Naive thymus-derived CD8-positive, alpha-beta T cell (primary cell): Measurements from ENCODE around the gene SLIT1. TPM values are rescaled to one million over a fixed set of nuclear protein-coding genes. Genes with fewer than 3 reads are reported as not detected.
A peak's percentile ranks its signal among the peaks of the same experiment; 100 is the strongest.

ENCODE experiments used
- ATAC-seq, 2 donors: fragments of 150-1000 bp; cut with Tn5 transposase in 1 of 2; sonication (Bioruptor Pico), chemical (Tn5 transposase) in 1 of 2; 1 replicate in 1 of 2; 2 replicates in 1 of 2; pipeline ENCODE4 v1.10.0; 2021; ENCODE audit warnings: mild to moderate bottlenecking in 2 of 2, moderate library complexity in 2 of 2
- POLR2A ChIA-PET: fragments of 350-600 bp; sonication (Branson Sonifier 250); formaldehyde crosslinking; loops from one replicate; lab custom pipeline; 2021; ENCODE audit warnings: antibody characterized with exemption; lab: Charles Lee
- DNase-seq, 10 donors: peaks; one replicate each; pipeline versions ENCODE4 v3.0.0 to v3.0.0-alpha.2; 2020 to 2022
- H3K27ac Mint-ChIP-seq, 10 donors: one replicate each; pipeline ENCODE4 v1.8.0; 2020 to 2022; ENCODE audit warnings: mild to moderate bottlenecking in 10 of 10, mixed read lengths in 10 of 10, moderate library complexity in 4 of 10, inconsistent platforms in 1 of 10
- H3K27me3 Mint-ChIP-seq, 5 donors: one replicate each; pipeline ENCODE4 v1.8.0; 2021 to 2022; ENCODE audit warnings: mixed read lengths in 5 of 5
- H3K36me3 Mint-ChIP-seq, 3 donors: one replicate each; pipeline ENCODE4 v1.8.0; 2020 to 2022; ENCODE audit warnings: mixed read lengths in 3 of 3, mild to moderate bottlenecking in 2 of 3, inconsistent platforms in 1 of 3
- H3K4me1 Mint-ChIP-seq, 4 donors: one replicate each; pipeline ENCODE4 v1.8.0; 2021 to 2022; ENCODE audit warnings: mixed read lengths in 4 of 4
- H3K4me3 Mint-ChIP-seq, 10 donors: one replicate each; pipeline ENCODE4 v1.8.0; 2020 to 2022; ENCODE audit warnings: mild to moderate bottlenecking in 10 of 10, mixed read lengths in 10 of 10, moderate library complexity in 6 of 10, inconsistent platforms in 1 of 10
- H3K9me3 Mint-ChIP-seq, 9 donors: one replicate each; pipeline ENCODE4 v1.8.0; 2020 to 2022; ENCODE audit warnings: mixed read lengths in 9 of 9, mild to moderate bottlenecking in 3 of 9, inconsistent platforms in 1 of 9, moderate library complexity in 1 of 9
- polyA plus RNA-seq, 3 donors: library from polyadenylated mRNA; unstranded; fragments of 300-500 nt; fragmentation: Illumina TruSeq; gene quantifications; one replicate each; pipeline ENCODE4 v1.2.3, GENCODE V29; 2021
- total RNA-seq, 8 experiments: library from RNA in 2 of 8; stranded (reverse) in 2 of 8; gene quantifications; one replicate each; pipeline ENCODE4 v1.2.3 and lab custom pipeline; 2021 to 2026

Gene SLIT1
- total and polyA plus RNA-seq, 5 experiments from 2014 or later, result 0.05 to 0.26 (median 0.11) TPM; not detected in 2

DNA sequence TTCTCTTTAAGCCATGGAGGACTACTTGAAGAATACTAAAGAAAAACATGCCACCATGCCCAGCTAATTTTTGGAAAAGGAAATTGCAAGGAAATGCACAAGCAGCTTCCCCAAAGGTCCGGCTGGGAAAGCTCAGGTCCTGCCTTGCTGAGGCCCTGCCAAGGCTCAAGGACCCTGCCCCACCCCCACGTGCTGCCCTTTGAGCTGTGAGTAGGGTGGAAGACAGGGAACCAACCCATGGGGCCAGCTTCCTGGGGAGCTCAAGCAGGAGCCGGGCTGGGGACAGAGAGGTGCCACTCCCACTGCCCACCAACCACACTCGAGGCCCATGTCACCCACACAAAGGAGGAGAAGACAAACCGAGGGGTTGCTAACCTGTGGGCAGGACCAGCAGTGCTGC, 78.2 kb downstream of the SLIT1 start:
- H3K27ac Mint-ChIP-seq, result no peak overlapping the region
- ATAC-seq, result no peak
- peaks cover 0 to 14% (median 9%) of the 10 kb centered on the region in 5 donors for H3K27me3 Mint-ChIP-seq
- no peak for DNase-seq
- H3K9me3 Mint-ChIP-seq, result no peaks in the 10 kb centered on the region
- H3K4me1 Mint-ChIP-seq, result peaks cover 0 to 3% (median 0%) of the 10 kb centered on the region in 4 donors
- H3K36me3 Mint-ChIP-seq, result no peaks in the 10 kb centered on the region
- POLR2A ChIA-PET, result no interaction called here
- H3K4me3 Mint-ChIP-seq, result no peak overlapping the region

DNA sequence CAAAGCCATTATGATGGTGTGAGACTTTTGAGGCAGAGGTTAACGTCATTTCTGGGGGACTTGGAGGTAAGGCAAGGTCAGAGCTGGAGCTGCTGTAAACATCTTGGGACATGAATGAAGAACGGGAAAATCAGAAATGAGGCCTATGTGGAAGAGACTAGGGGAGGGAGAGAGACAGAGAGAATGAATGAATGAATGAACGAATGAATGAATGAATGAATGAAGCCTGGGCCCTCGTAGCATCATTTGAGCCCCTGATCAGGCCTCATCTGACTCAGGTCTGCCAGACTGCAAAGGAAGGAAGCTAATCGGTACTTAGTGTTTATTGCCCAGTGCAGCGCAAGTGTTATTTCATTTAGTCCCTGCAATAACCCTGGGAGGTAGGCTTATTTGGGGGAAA, 79.6 kb downstream of the SLIT1 start:
- no peak for DNase-seq
- POLR2A ChIA-PET, result no interaction called here
- no peaks in the 10 kb centered on the region for H3K9me3 Mint-ChIP-seq
- ATAC-seq, result no peak
- H3K27ac Mint-ChIP-seq, result peak overlapping the region in 1 of 10 donors; percentile 32
- H3K4me3 Mint-ChIP-seq, result no peak overlapping the region
- peaks cover 0 to 3% (median 0%) of the 10 kb centered on the region in 4 donors for H3K4me1 Mint-ChIP-seq
- peaks cover 0 to 10% (median 7%) of the 10 kb centered on the region in 5 donors for H3K27me3 Mint-ChIP-seq
- H3K36me3 Mint-ChIP-seq, result no peaks in the 10 kb centered on the region

DNA sequence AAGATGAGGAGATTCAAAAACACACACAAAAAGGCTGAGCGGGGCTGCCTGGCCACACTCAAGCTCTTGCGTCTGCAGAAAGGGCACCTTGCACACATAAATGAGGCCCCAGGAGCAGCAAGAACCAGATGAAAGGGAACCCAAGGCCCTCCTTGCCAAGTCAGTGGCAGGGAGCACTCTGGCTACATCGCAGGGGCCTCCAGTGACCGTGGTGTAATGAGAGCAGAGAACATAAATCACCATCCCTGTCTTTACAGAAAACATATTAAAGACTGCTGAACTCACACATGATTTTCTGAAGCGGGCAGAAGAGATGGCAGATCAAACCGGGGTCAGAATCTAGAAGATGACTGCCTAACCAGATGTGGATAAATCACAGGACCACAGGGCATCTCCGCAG, 80.5 kb downstream of the SLIT1 start:
- no peak overlapping the region for H3K27ac Mint-ChIP-seq
- no peaks in the 10 kb centered on the region for H3K36me3 Mint-ChIP-seq
- H3K4me3 Mint-ChIP-seq, result no peak overlapping the region
- H3K9me3 Mint-ChIP-seq, result no peaks in the 10 kb centered on the region
- peaks cover 0 to 12% (median 7%) of the 10 kb centered on the region in 5 donors for H3K27me3 Mint-ChIP-seq
- peaks cover 0 to 1% (median 0%) of the 10 kb centered on the region in 4 donors for H3K4me1 Mint-ChIP-seq
- POLR2A ChIA-PET, result no interaction called here
- ATAC-seq (no peak), DNase-seq (no peak)

DNA sequence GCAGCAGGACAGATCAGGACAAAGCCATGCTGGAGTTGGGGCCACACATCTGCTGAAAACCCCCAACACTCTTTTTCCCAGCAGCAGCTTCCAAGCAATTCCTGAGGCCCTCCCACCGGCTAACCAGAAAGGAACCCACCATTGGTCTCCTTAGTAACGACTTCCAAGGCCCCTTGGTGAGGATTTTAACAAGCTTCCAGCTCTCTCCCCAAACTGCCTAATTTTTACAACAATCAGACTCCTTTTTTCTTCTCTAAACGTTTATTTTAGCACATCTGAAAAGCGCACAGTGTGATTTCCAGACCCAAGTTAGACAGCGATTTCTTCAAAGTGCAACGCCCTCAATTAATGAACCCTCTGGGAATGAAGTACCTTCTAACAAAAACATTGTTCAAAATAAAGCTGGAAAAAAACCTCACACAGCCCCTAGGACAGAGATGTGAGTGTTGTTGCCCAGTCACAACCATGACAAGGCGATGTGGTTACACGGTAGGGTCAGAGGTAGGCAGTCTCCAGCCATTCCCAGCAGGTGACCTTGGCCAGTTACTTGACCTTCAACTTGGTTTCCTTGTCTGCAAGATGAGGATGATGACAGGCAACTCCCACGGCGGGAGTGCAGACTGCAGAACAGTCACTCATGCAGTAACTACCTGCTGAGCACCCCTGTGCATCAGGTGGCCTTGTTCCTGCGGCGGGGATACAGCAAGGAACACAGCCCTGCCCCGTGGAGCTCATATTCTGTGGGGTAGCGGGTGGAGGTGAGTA, 82.3 kb downstream of the SLIT1 start:
- DNase-seq (no peak), ATAC-seq (no peak)
- H3K4me1 Mint-ChIP-seq, result no peaks in the 10 kb centered on the region
- H3K27ac Mint-ChIP-seq, result no peak overlapping the region
- H3K36me3 Mint-ChIP-seq, result no peaks in the 10 kb centered on the region
- POLR2A ChIA-PET, result no interaction called here
- no peak overlapping the region for H3K4me3 Mint-ChIP-seq
- peaks cover 4 to 6% (median 5%) of the 10 kb centered on the region in 5 donors for H3K27me3 Mint-ChIP-seq
- H3K9me3 Mint-ChIP-seq, result no peaks in the 10 kb centered on the region

DNA sequence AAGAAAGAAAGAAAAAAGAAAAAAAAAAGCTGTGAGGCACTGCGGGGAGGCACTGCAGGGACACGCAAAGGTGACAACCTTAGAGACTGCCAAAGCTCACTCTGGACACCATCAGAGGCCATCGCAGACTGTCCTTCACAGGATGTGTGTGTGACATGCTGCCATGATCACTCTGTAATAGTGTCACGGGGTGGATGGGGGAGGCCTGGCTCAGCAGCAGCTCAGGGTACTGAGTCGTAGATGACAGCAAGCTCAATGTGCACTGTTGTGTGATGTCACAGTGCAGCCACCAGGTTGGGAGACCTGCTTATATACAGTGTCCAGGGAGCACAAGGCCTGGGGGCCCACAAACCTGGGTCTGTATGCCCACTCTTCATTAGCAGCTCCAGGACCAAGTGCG, 83.3 kb downstream of the SLIT1 start:
- Mint-ChIP-seq H3K27ac (no peak overlapping the region), H3K9me3 (no peaks in the 10 kb centered on the region), H3K4me1 (peaks cover 0 to 3% (median under 1%) of the 10 kb centered on the region in 4 donors), H3K27me3 (peaks cover 4 to 13% (median 8%) of the 10 kb centered on the region in 5 donors), H3K4me3 (no peak overlapping the region), H3K36me3 (no peaks in the 10 kb centered on the region)
- no peak for ATAC-seq
- POLR2A ChIA-PET, result no interaction called here
- no peak for DNase-seq

DNA sequence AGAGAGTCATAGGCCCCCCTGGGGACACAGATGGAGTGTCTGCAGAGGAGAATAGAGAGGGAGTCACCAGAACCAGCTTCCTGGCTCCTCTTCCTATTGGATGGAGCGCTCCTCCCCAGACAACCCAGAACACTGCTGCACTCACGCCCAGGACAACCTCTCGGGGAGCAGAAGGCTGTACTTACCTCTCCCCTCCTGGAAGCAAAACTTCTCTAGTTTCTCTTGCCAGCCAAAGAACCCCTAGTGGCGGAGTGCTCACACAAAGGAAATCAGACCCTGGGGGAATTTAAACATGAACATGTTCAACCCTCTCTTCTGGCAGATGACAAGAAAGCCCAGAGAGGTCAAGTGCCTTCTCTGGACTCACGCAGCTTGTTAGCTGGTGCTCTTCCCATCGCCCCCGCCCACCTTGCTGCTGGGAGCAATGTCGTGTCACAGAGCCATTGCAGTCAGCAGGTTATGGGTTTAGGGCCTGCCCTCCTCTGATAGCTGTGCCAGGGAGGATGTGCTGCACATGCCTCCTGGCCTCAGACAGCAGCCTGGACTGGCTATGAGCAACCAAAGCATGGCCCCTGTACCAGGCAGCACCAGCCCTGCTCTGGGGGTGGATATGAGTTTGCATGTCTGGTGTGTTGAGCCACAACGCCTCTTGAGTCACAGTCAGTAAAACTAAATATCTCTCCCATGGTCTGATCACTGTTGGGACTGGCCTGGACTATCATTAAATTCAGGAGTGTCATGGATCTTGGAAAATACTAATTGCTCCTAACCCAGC, 84.4 kb downstream of the SLIT1 start:
- Mint-ChIP-seq H3K36me3 (no peaks in the 10 kb centered on the region), H3K27me3 (peaks cover 4 to 13% (median 6%) of the 10 kb centered on the region in 5 donors), H3K9me3 (no peaks in the 10 kb centered on the region), H3K4me1 (peaks cover 1 to 14% (median 8%) of the 10 kb centered on the region in 4 donors), H3K4me3 (no peak overlapping the region), H3K27ac (no peak overlapping the region)
- ATAC-seq (no peak), DNase-seq (peak in 1 of 10 donors; percentile 50)
- POLR2A ChIA-PET, result no interaction called here

- Mint-ChIP-seq H3K9me3 (no peaks in the 10 kb centered on the region), H3K27me3 (peaks cover 4 to 13% (median 5%) of the 10 kb centered on the region in 5 donors), H3K4me3 (no peak overlapping the region), H3K27ac (no peak overlapping the region), H3K36me3 (no peaks in the 10 kb centered on the region), H3K4me1 (peaks cover 5 to 21% (median 15%) of the 10 kb centered on the region in 4 donors)
- no peak for ATAC-seq
- peak in 1 of 10 donors; percentile 3 for DNase-seq
- POLR2A ChIA-PET, result no interaction called here
Observed at GRCh38 chr10:97100657-97101056, 85.1 kb downstream of the SLIT1 start.

- no peak overlapping the region for H3K4me3 Mint-ChIP-seq
- ATAC-seq, result no peak
- H3K9me3 Mint-ChIP-seq, result no peaks in the 10 kb centered on the region
- POLR2A ChIA-PET, result no interaction called here
- peaks cover 5 to 29% (median 17%) of the 10 kb centered on the region in 4 donors for H3K4me1 Mint-ChIP-seq
- peaks cover 4 to 13% (median 5%) of the 10 kb centered on the region in 5 donors for H3K27me3 Mint-ChIP-seq
- no peak overlapping the region for H3K27ac Mint-ChIP-seq
- H3K36me3 Mint-ChIP-seq, result no peaks in the 10 kb centered on the region
- DNase-seq, result no peak
Observed at GRCh38 chr10:97099868-97100267, 85.9 kb downstream of the SLIT1 start.

DNA sequence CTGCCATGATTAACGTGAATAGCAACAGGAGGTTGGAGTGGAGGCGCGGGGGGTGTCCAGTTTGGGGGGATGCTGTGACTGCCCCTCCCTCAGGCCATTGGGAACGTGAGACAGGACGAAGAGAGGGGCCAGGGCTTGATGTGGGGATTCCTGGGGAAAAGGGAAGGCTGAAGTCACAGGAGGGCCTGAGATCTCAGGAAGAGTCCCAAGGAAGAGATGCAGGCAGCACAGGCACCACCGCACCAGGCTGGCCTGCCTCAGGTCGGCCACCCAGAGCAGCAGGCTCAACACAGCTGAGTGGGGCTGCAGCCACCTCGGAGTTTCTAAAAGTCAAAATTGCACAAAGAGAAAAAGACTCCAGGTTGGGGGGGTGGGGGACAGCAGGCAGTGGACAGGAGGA, 86.7 kb downstream of the SLIT1 start:
- Mint-ChIP-seq H3K9me3 (no peaks in the 10 kb centered on the region), H3K27ac (no peak overlapping the region), H3K4me3 (no peak overlapping the region), H3K27me3 (peaks cover 4 to 15% (median 6%) of the 10 kb centered on the region in 5 donors), H3K36me3 (no peaks in the 10 kb centered on the region), H3K4me1 (peaks cover 5 to 31% (median 17%) of the 10 kb centered on the region in 4 donors)
- no peak for ATAC-seq
- no peak for DNase-seq
- POLR2A ChIA-PET, result no interaction called here

- ATAC-seq (no peak), DNase-seq (peak in 1 of 10 donors; percentile 2)
- no peaks in the 10 kb centered on the region for H3K36me3 Mint-ChIP-seq
- H3K27ac Mint-ChIP-seq, result peak overlapping the region in 1 of 10 donors; percentile 55
- H3K27me3 Mint-ChIP-seq, result peaks cover 4 to 17% (median 5%) of the 10 kb centered on the region in 5 donors
- H3K4me1 Mint-ChIP-seq, result peaks cover 5 to 31% (median 17%) of the 10 kb centered on the region in 4 donors
- no peaks in the 10 kb centered on the region for H3K9me3 Mint-ChIP-seq
- H3K4me3 Mint-ChIP-seq, result peak overlapping the region in 6 of 10 donors; percentile 13 to 78 (median 64)
- POLR2A ChIA-PET, result no interaction called here
Observed at GRCh38 chr10:97097084-97097433, 88.7 kb downstream of the SLIT1 start.

DNA sequence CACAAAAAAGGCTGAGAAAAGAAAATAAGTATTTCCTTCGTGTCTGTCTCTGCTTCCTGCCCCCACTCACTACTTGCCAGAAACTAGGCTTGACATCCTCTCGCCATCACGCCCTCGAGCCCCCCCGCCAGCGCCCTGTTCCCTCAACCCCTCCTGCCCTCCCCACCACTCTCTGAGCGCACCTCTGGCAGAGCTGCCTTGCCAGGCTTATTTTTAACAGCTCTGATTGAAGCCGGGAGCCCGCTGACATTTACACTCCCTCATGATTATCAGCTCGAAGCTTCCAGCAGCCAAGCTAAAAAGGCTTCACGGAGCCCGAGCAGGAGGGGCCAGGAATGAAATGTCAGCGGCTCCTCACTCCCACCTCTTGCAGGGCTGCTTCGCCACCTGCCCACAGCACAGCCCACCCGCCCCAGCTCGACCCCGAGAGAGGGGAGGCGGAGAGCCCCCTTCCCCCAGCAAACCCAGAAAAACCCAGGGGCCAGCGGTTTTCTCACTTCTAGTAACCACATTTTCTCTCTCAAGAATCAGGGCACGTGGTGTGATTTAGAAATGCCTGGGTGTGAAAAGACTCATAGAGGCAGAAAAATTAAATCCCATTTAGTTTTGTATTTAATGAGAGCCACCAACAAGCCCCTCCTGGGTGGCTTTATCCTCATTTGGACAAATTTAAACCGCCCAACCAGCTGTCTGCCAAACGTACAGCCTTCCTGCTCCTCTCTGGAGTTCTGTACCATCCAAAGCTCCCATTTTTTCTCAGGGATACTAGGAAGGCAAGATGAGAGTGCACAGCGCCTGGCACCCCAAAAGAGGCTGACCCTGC, 89.3 kb downstream of the SLIT1 start:
- no peaks in the 10 kb centered on the region for H3K9me3 Mint-ChIP-seq
- POLR2A ChIA-PET, result no interaction called here
- peak in 3 of 10 donors; percentile 12 to 62 (median 35) for DNase-seq

GRCh38 chr10:97095701-97096260, 90.0 kb downstream of the SLIT1 start:
- H3K36me3 Mint-ChIP-seq, result no peaks in the 10 kb centered on the region
- ATAC-seq (peak in 1 of 2 donors; percentile 39), DNase-seq (peak in 1 of 10 donors; percentile 2)
- peaks cover 2 to 23% (median 6%) of the 10 kb centered on the region in 5 donors for H3K27me3 Mint-ChIP-seq
- POLR2A ChIA-PET, result interaction anchor here (0.5 kb wide), 1 partner anchor 11 kb away, joined by 3 read pairs; no protein-coding TSS in a partner anchor
- H3K4me1 Mint-ChIP-seq, result peaks cover 5 to 31% (median 17%) of the 10 kb centered on the region in 4 donors
- peak overlapping the region in 6 of 10 donors; percentile 41 to 72 (median 52) for H3K27ac Mint-ChIP-seq
- no peaks in the 10 kb centered on the region for H3K9me3 Mint-ChIP-seq
- peak overlapping the region; percentile 3 to 80 (median 64) for H3K4me3 Mint-ChIP-seq

More for the DNA sequence above, 89.3 kb downstream of the SLIT1 start:
- Mint-ChIP-seq H3K36me3 (no peaks in the 10 kb centered on the region), H3K4me3 (peak overlapping the region; percentile 48 to 80 (median 64)), H3K27me3 (peaks cover 4 to 17% (median 5%) of the 10 kb centered on the region in 5 donors), H3K4me1 (peaks cover 5 to 31% (median 17%) of the 10 kb centered on the region in 4 donors), H3K27ac (peak overlapping the region in 7 of 10 donors; percentile 29 to 72 (median 53))
- peak; percentile 33 to 65 for ATAC-seq
